22Rv1 (cell line): Measurements from ENCODE around the gene SURF6.

Source experiments
- CTCF ChIP-seq: fragments of 450-650 bp; IDR thresholded peaks from 2 replicates; pipeline ENCODE4 v1.5.1; 2017; ENCODE audit warnings: mild to moderate bottlenecking
- ZFX ChIP-seq: fragments of 450-650 bp; IDR thresholded peaks from 2 replicates; pipeline ENCODE4 v1.6.1; 2017; ENCODE audit warnings: antibody characterized with exemption, borderline replicate concordance

- TF ChIP-seq CTCF, result peak; percentile 35
- TF ChIP-seq ZFX, result no peak
Observed at GRCh38 chr9:133356391-133357091, 20.6 kb upstream of the SURF6 start, which contains the start of the genes SURF1 and SURF2.
